CD4-positive, alpha-beta T cell treated with Interferon alpha-2 for 1 hour (primary cell): ENCODE measurements around the gene TAPBP.
A peak's percentile ranks its signal among the peaks of the same experiment; 100 is the strongest.
"Not testable (repeated sequence)": the region's sequence is repeated elsewhere in the genome, so short reads cannot be mapped to it uniquely, and the experiment has no call there.

ENCODE experiments used
- DNase-seq, 2 donors: peaks; one replicate each; pipeline ENCODE4 v3.0.0-alpha.2; 2020 to 2022

TAPBP gene

GRCh38 chr6:33295621-33296369 lies 18.1 kb downstream of the TAPBP start:
- no peak for DNase-seq

GRCh38 chr6:33294086-33294823 lies 19.6 kb downstream of the TAPBP start:
- DNase-seq: no peak

DNA sequence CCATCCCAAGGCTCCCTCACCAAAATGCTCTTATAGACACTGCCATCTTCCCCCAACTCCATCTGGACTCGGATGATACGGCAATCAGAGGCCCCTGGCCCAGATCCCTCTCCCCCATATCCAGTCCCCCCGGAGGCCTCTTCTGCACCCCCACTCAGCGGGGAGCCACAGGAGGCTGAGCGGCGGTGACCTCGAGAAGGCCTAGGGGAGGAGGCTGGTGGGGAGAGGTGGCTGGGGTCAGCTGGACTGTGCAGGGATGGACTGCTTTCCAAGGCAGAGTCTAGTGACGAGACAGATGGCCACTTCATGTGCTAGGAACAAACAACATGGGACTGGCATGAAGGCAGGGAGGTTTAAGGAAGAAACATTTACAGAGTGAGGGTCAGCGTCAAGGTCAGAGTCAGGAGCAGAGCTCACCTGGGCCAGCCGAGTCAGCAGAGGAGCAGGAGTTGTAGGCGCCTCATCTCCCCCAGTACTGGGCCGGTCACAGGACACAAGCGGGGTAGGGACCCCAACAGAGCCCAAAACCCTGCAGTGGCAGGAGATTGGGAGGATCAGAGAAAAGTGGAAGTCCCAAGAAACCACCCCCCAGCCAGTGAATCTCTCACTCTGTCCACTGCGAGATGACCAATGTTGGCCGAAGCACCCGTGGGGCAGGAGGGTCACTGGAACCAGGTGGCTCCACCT lies 20.7 kb downstream of the TAPBP start:
- no peak for DNase-seq

- DNase-seq: no peak
Observed at GRCh38 chr6:33290459-33290858, 23.4 kb downstream of the TAPBP start.

- DNase-seq: no peak
Observed at GRCh38 chr6:33289784-33290315, 24.0 kb downstream of the TAPBP start.

- peak; percentile 84 to 89 for DNase-seq
Observed at GRCh38 chr6:33288921-33289783, 24.7 kb downstream of the TAPBP start, which contains the start of the genes PFDN6 and WDR46. Gene PFDN6 (plus strand): TSS chr6:33289601. CDS start chr6:33289857, 256 bp downstream. Gene WDR46 (minus strand): TSS chr6:33289239. CDS start chr6:33289170, 69 bp downstream.

DNA sequence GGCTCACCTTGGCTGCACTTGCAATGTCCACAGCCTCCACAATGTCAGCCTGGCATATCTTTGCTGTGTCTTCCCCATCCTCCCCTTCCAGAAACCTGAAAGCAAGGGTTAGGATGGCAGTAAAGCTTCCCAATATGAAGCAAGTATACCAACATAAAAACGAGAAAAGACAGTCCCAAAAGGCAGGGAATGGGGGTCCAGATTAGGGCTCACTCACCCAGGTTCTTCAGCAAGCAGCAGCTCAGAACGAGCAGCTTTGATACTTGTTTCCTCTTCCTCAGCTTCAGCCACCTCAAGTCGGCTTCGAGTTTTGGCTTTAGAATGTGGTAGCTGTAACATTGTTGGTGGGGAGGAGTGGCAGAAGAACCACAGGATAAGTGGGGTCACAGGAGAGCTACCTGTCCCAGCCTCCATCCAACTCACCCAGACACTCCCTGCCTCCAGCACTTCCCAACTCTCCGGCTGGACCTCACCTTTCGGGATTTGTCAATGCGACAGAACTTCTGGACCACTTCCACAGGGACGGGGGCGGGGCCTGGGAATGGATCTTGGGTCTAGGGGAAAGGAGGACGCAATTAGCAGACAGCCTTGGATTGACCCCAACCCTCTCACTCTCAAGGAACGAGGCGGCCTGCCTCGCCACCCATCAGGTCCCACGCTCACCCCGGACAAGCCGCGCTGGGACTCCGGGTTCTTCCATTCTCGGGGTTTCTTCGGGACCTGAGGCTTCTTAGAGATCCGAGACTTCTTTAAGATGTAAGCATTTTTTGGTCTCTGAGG lies 25.5 kb downstream of the TAPBP start:
- DNase-seq: no peak

DNA sequence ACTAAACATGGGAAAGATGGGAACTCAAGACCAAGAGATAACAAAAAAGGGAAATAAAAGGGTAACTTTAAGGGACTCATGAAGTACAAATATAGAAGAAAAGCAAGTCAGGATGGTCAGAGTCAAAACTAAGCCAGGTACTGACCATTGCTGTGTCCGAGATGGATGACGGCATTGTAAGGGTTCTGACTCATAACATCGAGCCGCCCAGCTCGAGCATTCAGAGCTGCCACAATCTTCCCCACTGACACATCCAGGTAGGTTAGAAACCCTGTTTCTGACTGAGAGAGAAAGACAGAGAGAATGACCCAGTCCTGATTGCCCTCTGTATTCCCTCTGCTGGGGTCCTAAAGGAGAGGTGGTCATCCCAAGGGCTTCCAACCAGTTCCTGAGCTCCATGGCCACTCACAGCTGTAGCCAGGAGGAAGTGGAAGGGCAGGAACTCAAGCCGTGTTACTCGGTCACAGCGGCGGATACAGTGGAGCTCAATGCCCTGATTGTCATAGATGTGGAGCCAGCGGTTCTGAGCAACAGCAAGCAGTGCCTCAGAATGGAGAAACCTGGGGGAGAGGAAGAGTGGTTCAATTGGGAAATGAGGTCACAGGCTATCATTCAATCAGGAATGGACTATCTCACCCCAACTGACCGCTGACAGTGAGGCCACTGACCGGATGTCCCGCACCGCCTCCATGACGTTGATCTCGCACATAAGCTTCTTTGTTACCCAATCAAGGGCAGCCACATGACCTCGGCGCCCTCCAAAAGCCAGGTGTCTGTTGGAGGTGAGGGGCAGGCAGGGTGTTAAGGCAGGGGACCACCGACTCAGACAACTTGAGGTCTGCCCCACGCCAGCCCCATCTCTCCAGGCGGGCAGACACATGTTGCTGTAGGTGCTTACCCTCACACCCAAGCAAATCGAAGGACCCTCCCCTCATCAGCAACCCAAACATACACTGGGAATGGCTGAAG lies 26.6 kb downstream of the TAPBP start:
- no peak for DNase-seq

DNA sequence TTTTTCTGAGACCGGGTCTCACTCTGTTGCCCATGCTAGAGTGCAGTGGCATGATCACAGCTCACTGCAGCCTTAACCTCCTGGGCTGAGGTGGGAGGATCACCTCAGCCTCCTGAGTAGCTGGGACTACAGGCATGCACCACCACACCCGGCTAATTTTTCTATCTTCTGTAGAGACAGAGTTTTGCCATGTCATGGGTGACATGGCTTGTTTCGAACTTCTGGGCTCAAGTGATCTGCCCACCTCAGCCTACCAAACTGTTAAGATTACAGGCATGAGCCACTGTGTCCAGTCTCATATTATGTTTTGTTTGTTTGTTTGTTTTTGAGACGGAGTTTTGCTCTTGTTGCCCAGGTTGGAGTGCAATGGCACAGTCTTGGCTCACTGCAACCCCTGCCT lies 28.7 kb downstream of the TAPBP start:
- DNase-seq: not testable (repeated sequence)

DNA sequence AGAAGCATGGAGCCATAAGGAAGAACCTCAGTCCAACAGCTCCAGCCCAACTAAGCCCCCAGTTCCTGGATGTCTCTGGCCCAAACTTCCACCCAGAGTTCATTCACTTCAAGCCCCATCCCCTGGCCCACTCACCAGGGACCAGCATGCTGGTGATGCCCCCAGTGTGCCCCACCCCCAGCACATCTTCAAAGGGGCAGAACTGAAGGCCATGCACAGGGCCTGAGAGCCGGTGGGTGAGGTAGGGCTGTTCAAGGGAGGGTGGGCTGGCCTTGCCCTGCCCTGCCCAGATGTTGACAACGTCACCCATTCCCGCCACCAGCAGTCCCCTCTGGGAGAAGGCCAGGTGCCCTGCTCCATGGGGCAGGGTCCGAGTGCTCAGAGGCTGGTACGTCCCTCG lies 33.3 kb downstream of the TAPBP start:
- no peak for DNase-seq

GRCh38 chr6:33279971-33280511 lies 33.8 kb downstream of the TAPBP start:
- DNase-seq: no peak

GRCh38 chr6:33279257-33279695 lies 34.6 kb downstream of the TAPBP start:
- no peak for DNase-seq

GRCh38 chr6:33278810-33279209 lies 35.1 kb downstream of the TAPBP start:
- no peak for DNase-seq

DNA sequence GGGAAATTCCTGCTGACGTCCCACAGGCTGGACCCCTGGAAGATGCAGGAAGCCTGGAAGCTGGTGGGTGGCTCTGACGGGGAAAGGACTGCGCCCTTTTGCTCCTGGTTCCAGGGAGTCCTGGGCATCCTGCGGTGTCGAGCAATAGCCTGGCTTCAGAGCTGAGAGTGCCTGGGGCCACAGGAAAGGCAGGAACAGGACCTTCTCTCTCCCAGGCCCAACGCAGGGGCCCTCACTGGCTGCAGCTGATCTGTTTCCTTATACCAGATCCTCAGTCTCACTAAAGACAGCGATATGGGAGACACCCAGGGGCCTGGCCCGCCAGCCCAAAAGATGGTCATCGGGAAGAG lies 35.5 kb downstream of the TAPBP start:
- no peak for DNase-seq

GRCh38 chr6:33277663-33278391 lies 36.1 kb downstream of the TAPBP start:
- peak in 1 of 2 donors; percentile 27 for DNase-seq

- peak; percentile 75 to 80 for DNase-seq
Observed at GRCh38 chr6:33276864-33277662, 36.8 kb downstream of the TAPBP start, which contains the start of gene B3GALT4. Gene B3GALT4 (plus strand): TSS chr6:33277123. CDS start chr6:33277420, 297 bp downstream.

GRCh38 chr6:33276581-33276863 lies 37.4 kb downstream of the TAPBP start:
- no peak for DNase-seq
